Neural cell (in vitro differentiated cells): ENCODE data around the gene DTL.

Experiments
- EZH2 ChIP-seq: fragments of 200-600, 300-800 bp; shearing (Covaris generic), sonication (generic); IDR thresholded peaks from 2 replicates; pipeline ENCODE4 v1.6.1; 2014; ENCODE audit warnings: antibody characterized with exemption, low read length, borderline replicate concordance, mild to moderate bottlenecking; ENCODE audit not compliant: insufficient read depth, poor library complexity, severe bottlenecking
- TF ChIP-seq, protein P1 (sequence below): fragments of 450-650 bp; IDR thresholded peaks from 2 replicates; pipeline ENCODE4 v1.5.1; 2014; ENCODE audit warnings: antibody characterized with exemption, mild to moderate bottlenecking, moderate library complexity; ENCODE audit not compliant: poor library complexity, severe bottlenecking

DNA sequence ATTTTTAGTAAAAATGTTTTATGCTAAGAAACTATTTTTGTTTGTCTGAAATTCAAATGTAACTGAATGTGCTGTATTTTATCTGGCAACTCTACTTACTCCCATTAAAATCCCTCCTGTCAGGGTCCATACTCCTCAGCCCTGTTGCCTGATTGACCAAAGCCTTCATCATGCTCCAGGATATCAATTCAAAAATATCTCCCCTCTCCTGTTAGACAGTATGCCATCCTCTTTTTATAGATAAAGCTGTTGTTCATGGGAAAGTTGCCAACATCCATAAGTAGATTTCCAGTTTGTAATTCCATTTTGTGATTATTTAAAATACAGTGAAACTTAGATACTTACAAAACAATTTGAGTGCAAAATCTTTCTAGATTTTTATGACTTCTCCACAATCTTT lies 65.7 kb downstream of the DTL start:
- TF ChIP-seq, protein P1, sequence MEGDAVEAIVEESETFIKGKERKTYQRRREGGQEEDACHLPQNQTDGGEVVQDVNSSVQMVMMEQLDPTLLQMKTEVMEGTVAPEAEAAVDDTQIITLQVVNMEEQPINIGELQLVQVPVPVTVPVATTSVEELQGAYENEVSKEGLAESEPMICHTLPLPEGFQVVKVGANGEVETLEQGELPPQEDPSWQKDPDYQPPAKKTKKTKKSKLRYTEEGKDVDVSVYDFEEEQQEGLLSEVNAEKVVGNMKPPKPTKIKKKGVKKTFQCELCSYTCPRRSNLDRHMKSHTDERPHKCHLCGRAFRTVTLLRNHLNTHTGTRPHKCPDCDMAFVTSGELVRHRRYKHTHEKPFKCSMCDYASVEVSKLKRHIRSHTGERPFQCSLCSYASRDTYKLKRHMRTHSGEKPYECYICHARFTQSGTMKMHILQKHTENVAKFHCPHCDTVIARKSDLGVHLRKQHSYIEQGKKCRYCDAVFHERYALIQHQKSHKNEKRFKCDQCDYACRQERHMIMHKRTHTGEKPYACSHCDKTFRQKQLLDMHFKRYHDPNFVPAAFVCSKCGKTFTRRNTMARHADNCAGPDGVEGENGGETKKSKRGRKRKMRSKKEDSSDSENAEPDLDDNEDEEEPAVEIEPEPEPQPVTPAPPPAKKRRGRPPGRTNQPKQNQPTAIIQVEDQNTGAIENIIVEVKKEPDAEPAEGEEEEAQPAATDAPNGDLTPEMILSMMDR: no peak
- no peak for TF ChIP-seq EZH2
